HCT116 (cell line): ENCODE data around the gene SSNA1. TPM values are rescaled to one million over a fixed set of nuclear protein-coding genes. Genes with fewer than 3 reads are reported as not detected.

Experiments used
- ATAC-seq: fragments of 200-7000 bp; cut with Tn5 transposase; 2 replicates; pipeline ENCODE4 v1.9.1; 2020; ENCODE audit warnings: mild to moderate bottlenecking, moderate library complexity
- BruUV-seq: library from RNA; stranded (reverse); fragments of 400-500 nt; replicated peaks from 2 replicates; lab custom pipeline; 2021; lab: Mats Ljungman, UMichigan
- CTCF ChIA-PET: fragments of 300-600 bp; sonication (Branson Sonifier 250); formaldehyde crosslinking; loops from one replicate; lab custom pipeline; 2021; ENCODE audit warnings: antibody characterized with exemption; lab: Charles Lee
- POLR2A ChIA-PET: fragments of 300-600, 350-600 bp; sonication (Branson Sonifier 250); formaldehyde crosslinking; loops from one replicate; lab custom pipeline; 2021; ENCODE audit warnings: antibody characterized with exemption; lab: Charles Lee
- RAD21 ChIA-PET, 2 experiments: fragments of 300-600 bp; sonication (Branson Sonifier 250); formaldehyde crosslinking; loops; one replicate each; lab custom pipeline; 2023; ENCODE audit warnings: low total read pairs in 2 of 2; ENCODE audit not compliant: uncharacterized antibody in 2 of 2, unreplicated experiment in 2 of 2, low non-redundant PET in 1 of 2; lab: Charles Lee
- DNase-seq: peaks from one replicate; pipeline ENCODE4 v3.0.0-alpha.2; 2010; ENCODE audit warnings: low read depth, low spot score
- H2AFZ ChIP-seq: fragments of 200-600 bp; shearing (Covaris generic), sonication (generic); 2 replicates; pipeline ENCODE4 v1.6.1; 2017; ENCODE audit warnings: low read depth, mixed run types, mixed read lengths, antibody characterized with exemption, low read length; ENCODE audit not compliant: poor library complexity, severe bottlenecking
- H3K27ac ChIP-seq: 2 replicates; pipeline ENCODE4 v1.5.1; 2012; ENCODE audit warnings: low read depth, low read length
- H3K27me3 ChIP-seq: fragments of 200-600 bp; sonication (generic); 2 replicates; pipeline ENCODE4 v1.6.1; 2016; ENCODE audit warnings: mixed run types, low read length, mixed read lengths; ENCODE audit not compliant: insufficient read depth
- H3K36me3 ChIP-seq, 2 experiments: fragments of 200-500 bp in 1 of 2; fragments of 200-600 bp in 1 of 2; sonication (Bioruptor generic) in 1 of 2; sonication (generic) in 1 of 2; 2 replicates each; pipeline versions ENCODE4 v1.5.1 to v1.6.1; 2014 to 2016; ENCODE audit warnings: low read length in 2 of 2, inconsistent platforms in 1 of 2, mixed read lengths in 1 of 2, mixed run types in 1 of 2; ENCODE audit not compliant: insufficient read depth in 2 of 2, control insufficient read depth in 1 of 2
- H3K4me1 ChIP-seq, 2 experiments: fragments of 200-600 bp in 1 of 2; sonication (generic) in 1 of 2; 2 replicates each; pipeline versions ENCODE4 v1.5.1 to v1.6.1; 2012 to 2017; ENCODE audit warnings: low read length in 2 of 2, inconsistent platforms in 1 of 2, mild to moderate bottlenecking in 1 of 2, mixed read lengths in 1 of 2, mixed run types in 1 of 2, moderate library complexity in 1 of 2; ENCODE audit not compliant: insufficient read depth in 2 of 2, control insufficient read depth in 1 of 2
- H3K4me2 ChIP-seq: fragments of 200-600 bp; sonication (generic); 2 replicates; pipeline ENCODE4 v1.6.1; 2017; ENCODE audit warnings: mixed run types, low read length, mixed read lengths
- H3K4me3 ChIP-seq, 2 experiments: fragments of 200-600 bp in 1 of 2; sonication (generic) in 1 of 2; replicated peaks in 1 of 2; 2 replicates each; pipeline ENCODE4 v1.5.1; 2011 to 2016; ENCODE audit warnings: low read length in 2 of 2, control low read depth in 1 of 2, low read depth in 1 of 2, mild to moderate bottlenecking in 1 of 2, mixed read lengths in 1 of 2, mixed run types in 1 of 2
- H3K79me2 ChIP-seq: fragments of 200-600 bp; sonication (generic); 2 replicates; pipeline ENCODE4 v1.6.1; 2017; ENCODE audit warnings: mild to moderate bottlenecking, mixed run types, low read length, moderate library complexity, mixed read lengths; ENCODE audit not compliant: insufficient read depth
- H3K9ac ChIP-seq: fragments of 200-600 bp; sonication (generic); 2 replicates; pipeline ENCODE4 v1.6.1; 2016; ENCODE audit warnings: low read length, mixed read lengths
- H3K9me2 ChIP-seq: fragments of 200-600 bp; sonication (generic), shearing (Covaris generic); 2 replicates; pipeline ENCODE4 v1.6.1; 2017; ENCODE audit warnings: mixed run types, mild to moderate bottlenecking, moderate library complexity; ENCODE audit not compliant: insufficient read depth
- H3K9me3 ChIP-seq, 2 experiments: fragments of 200-500 bp in 1 of 2; fragments of 200-600 bp in 1 of 2; sonication (Bioruptor generic) in 1 of 2; sonication (generic) in 1 of 2; 2 replicates each; pipeline ENCODE4 v1.6.1; 2014 to 2017; ENCODE audit warnings: low read length in 2 of 2, mixed read lengths in 2 of 2, inconsistent platforms in 1 of 2, low read depth in 1 of 2, mild to moderate bottlenecking in 1 of 2, mixed run types in 1 of 2, moderate library complexity in 1 of 2; ENCODE audit not compliant: control insufficient read depth in 1 of 2, insufficient read depth in 1 of 2
- H4K20me1 ChIP-seq: fragments of 200-600 bp; sonication (generic), shearing (Covaris generic); 2 replicates; pipeline ENCODE4 v1.6.1; 2017; ENCODE audit warnings: mixed run types, mild to moderate bottlenecking, moderate library complexity; ENCODE audit not compliant: insufficient read depth
- CTCF ChIP-seq, 3 experiments: fragments of 200-600 bp in 1 of 3; sonication (generic) in 1 of 3; IDR thresholded peaks in 2 of 3; conservative IDR thresholded peaks in 1 of 3; 2 replicates each; pipeline ENCODE4 v1.5.1; 2012 to 2017; ENCODE audit warnings: low read depth in 2 of 3, low read length in 2 of 3, antibody characterized with exemption in 1 of 3, borderline replicate concordance in 1 of 3, control low read depth in 1 of 3, mild to moderate bottlenecking in 1 of 3, mixed read lengths in 1 of 3, mixed run types in 1 of 3, moderate library complexity in 1 of 3; ENCODE audit not compliant: insufficient read depth in 1 of 3
- EGR1 ChIP-seq: IDR thresholded peaks from 2 replicates; pipeline ENCODE4 v1.6.1; 2012; ENCODE audit warnings: low read depth
- ELF1 ChIP-seq: IDR thresholded peaks from 2 replicates; pipeline ENCODE4 v1.6.1; 2012; ENCODE audit warnings: low read depth, borderline replicate concordance
- EZH2 ChIP-seq: fragments of 200-600 bp; sonication (generic); IDR thresholded peaks from 2 replicates; pipeline ENCODE4 v1.6.1; 2017; ENCODE audit warnings: antibody characterized with exemption, mixed run types
- FOSL1 ChIP-seq: IDR thresholded peaks from 2 replicates; pipeline ENCODE4 v1.6.1; 2012; ENCODE audit warnings: low read depth
- SIN3A ChIP-seq: IDR thresholded peaks from 2 replicates; pipeline ENCODE4 v1.6.1; 2012; ENCODE audit warnings: low read depth
- SP1 ChIP-seq: IDR thresholded peaks from 2 replicates; pipeline ENCODE4 v1.6.1; 2012; ENCODE audit warnings: low read depth
- SRF ChIP-seq: IDR thresholded peaks from 2 replicates; pipeline ENCODE4 v1.6.1; 2012; ENCODE audit warnings: low read depth
- TCF7L2 ChIP-seq: IDR thresholded peaks from 2 replicates; pipeline ENCODE4 v1.7.0; 2011; ENCODE audit warnings: borderline replicate concordance, inconsistent platforms; ENCODE audit not compliant: insufficient read depth, insufficient read length; ENCODE audit errors: extremely low read depth
- YY1 ChIP-seq: IDR thresholded peaks from 2 replicates; pipeline ENCODE4 v1.6.1; 2011; ENCODE audit warnings: low read length, low read depth, moderate library complexity, mild to moderate bottlenecking; ENCODE audit not compliant: insufficient replicate concordance; ENCODE audit errors: extremely low read depth
- ZFX ChIP-seq: fragments of 450-650 bp; IDR thresholded peaks from 2 replicates; pipeline ENCODE4 v1.6.1; 2017
- ZNF274 ChIP-seq: fragments of 200-500 bp; sonication (Bioruptor generic); IDR thresholded peaks from 2 replicates; pipeline ENCODE4 v1.6.1; 2014; ENCODE audit warnings: mild to moderate bottlenecking, low read depth, low read length, inconsistent platforms
- intact Hi-C: fragments of 100-400 bp; cut with micrococcal nuclease; formaldehyde crosslinking; loops from 2 replicates; pipeline ENCODE4 v1.10.0; 2022
- total RNA-seq: library from RNA; stranded (reverse); gene quantifications from one replicate; pipeline ENCODE4 v1.2.1, GENCODE V29; 2021; ENCODE audit not compliant: unreplicated experiment

The SSNA1 gene
- total RNA-seq, 1 experiment from 2014 or later = 84.7 TPM

GRCh38 chr9:137225699-137226331 is 37.3 kb downstream of the SSNA1 start (continued):
- TF ChIP-seq SIN3A (no peak), ZFX (no peak)

- ChIA-PET RAD21 (interaction anchor here (1.2 to 1.9 kb wide), 6 partner anchors 13 to 180 kb away, joined by 3 to 9 read pairs (median 4); partner anchors contain the start of genes ANAPC2 (in 2 of the 2) and SSNA1 (in 2 of the 2)), CTCF (interaction anchor here (1.1 to 4.7 kb wide), 12 partner anchors 10 to 197 kb away, joined by 3 to 43 read pairs (median 6); partner anchors contain the start of genes ANAPC2, SAPCD2, SSNA1 and TPRN), POLR2A (interaction anchor here (0.7 to 2.5 kb wide), 7 partner anchors 10 to 103 kb away, joined by 3 to 16 read pairs (median 6); partner anchors contain the start of genes ANAPC2, SSNA1, TPRN and TUBB4B)
- Histone ChIP-seq H3K9ac (peak overlapping the region; percentile 97), H3K4me1 (peaks cover 44 to 71% of the 10 kb centered on the region in 2 experiments), H3K27me3 (no peaks in the 10 kb centered on the region), H3K4me2 (peak overlapping the region; percentile 99), H3K4me3 (peak overlapping the region; percentile 14 to 48), H3K36me3 (no peaks in the 10 kb centered on the region), H3K27ac (peak overlapping the region; percentile 88), H3K79me2 (no peaks in the 10 kb centered on the region), H2AFZ (no peak overlapping the region), H4K20me1 (no peaks in the 10 kb centered on the region), H3K9me2 (no peaks in the 10 kb centered on the region), H3K9me3 (no peaks in the 10 kb centered on the region)
- intact Hi-C loops = loop anchor here (1.0 to 10.0 kb wide), 4 partner anchors 39 to 442 kb away; partner anchors contain the start of genes ANAPC2, NPDC1 and SSNA1
- TF ChIP-seq TCF7L2 (no peak), EGR1 (no peak), SIN3A (no peak), YY1 (no peak), FOSL1 (no peak), ZNF274 (no peak), ELF1 (no peak), SP1 (no peak), CTCF (IDR thresholded peaks at IDR 0.05 in 2 of 3, conservative IDR thresholded peaks at IDR 0.05 in 1 of 3; ENCODE audit: borderline replicate concordance in 1 of 3, insufficient read depth in 1 of 3, low read depth in 2 of 3, low read length in 2 of 3) (no peak), ZFX (no peak), SRF (no peak), EZH2 (no peak)
- DNase-seq = no peak
- peak; percentile 31 for ATAC-seq
- BruUV-seq = no TSS peak
Measured at GRCh38 chr9:137226338-137227053, 38.0 kb downstream of the SSNA1 start.
